NT2/D1 (cell line): Measurements from ENCODE around the gene RIMBP2.
A peak's percentile ranks its signal among the peaks of the same experiment; 100 is the strongest.

Experiments used
- DNase-seq: peaks from one replicate; pipeline ENCODE4 v3.0.0-alpha.2; 2011; ENCODE audit warnings: low read depth, low spot score
- H3K27me3 ChIP-seq: 2 replicates; pipeline ENCODE4 v1.6.0; 2011; ENCODE audit warnings: mild to moderate bottlenecking; ENCODE audit not compliant: insufficient read length, insufficient read depth
- H3K36me3 ChIP-seq: 2 replicates; pipeline ENCODE4 v1.6.1; 2011; ENCODE audit warnings: mild to moderate bottlenecking, low read length, mixed read lengths; ENCODE audit not compliant: insufficient read depth, insufficient read length
- H3K4me1 ChIP-seq: 2 replicates; pipeline ENCODE4 v1.5.1; 2011; ENCODE audit not compliant: insufficient read depth, insufficient read length
- H3K4me3 ChIP-seq: 2 replicates; pipeline ENCODE4 v1.5.1; 2011; ENCODE audit warnings: low read depth; ENCODE audit not compliant: insufficient read length
- H3K9ac ChIP-seq: 2 replicates; pipeline ENCODE4 v1.6.0; 2011; ENCODE audit warnings: low read depth; ENCODE audit not compliant: insufficient read length
- H3K9me3 ChIP-seq: 2 replicates; pipeline ENCODE4 v1.5.1; 2011; ENCODE audit warnings: mild to moderate bottlenecking, low read length; ENCODE audit not compliant: insufficient read depth
- SUZ12 ChIP-seq: IDR thresholded peaks from 2 replicates; pipeline ENCODE4 v1.6.1; 2011; ENCODE audit not compliant: insufficient read length, insufficient read depth; ENCODE audit errors: extremely low read depth
- YY1 ChIP-seq: IDR thresholded peaks from 2 replicates; pipeline ENCODE4 v1.6.1; 2011; ENCODE audit not compliant: insufficient read length, insufficient read depth
- ZNF274 ChIP-seq: IDR thresholded peaks from 2 replicates; pipeline ENCODE4 v1.6.1; 2011; ENCODE audit warnings: mild to moderate bottlenecking, low read depth, low read length

The RIMBP2 gene

GRCh38 chr12:130520784-130521183 lies 195.3 kb downstream of the RIMBP2 start:
- DNase-seq, result no peak
- Histone ChIP-seq H3K36me3 (no peaks in the 10 kb centered on the region), H3K9ac (no peak overlapping the region), H3K9me3 (peaks cover 8% of the 10 kb centered on the region; the same call in 1 of the 2 replicates), H3K4me3 (no peak overlapping the region), H3K27me3 (no peaks in the 10 kb centered on the region), H3K4me1 (peaks cover 10% of the 10 kb centered on the region)
- TF ChIP-seq SUZ12 (no peak), YY1 (no peak), ZNF274 (no peak)

- DNase-seq, result no peak
- H3K36me3 ChIP-seq, result no peaks in the 10 kb centered on the region
- H3K27me3 ChIP-seq, result no peaks in the 10 kb centered on the region
- H3K9me3 ChIP-seq, result peaks cover 10% of the 10 kb centered on the region; the same call in 1 of the 2 replicates
- no peak for TF ChIP-seq YY1
- no peak for TF ChIP-seq ZNF274
- TF ChIP-seq SUZ12, result no peak
- H3K4me3 ChIP-seq, result no peak overlapping the region
- peaks cover 6% of the 10 kb centered on the region for H3K4me1 ChIP-seq
- H3K9ac ChIP-seq, result no peak overlapping the region
Measured at GRCh38 chr12:130517588-130517987, 198.5 kb downstream of the RIMBP2 start.

- Histone ChIP-seq H3K4me1 (peaks cover 4% of the 10 kb centered on the region), H3K4me3 (no peak overlapping the region), H3K9me3 (peaks cover 10% of the 10 kb centered on the region; the same call in 1 of the 2 replicates), H3K9ac (peak overlapping the region; percentile 39), H3K27me3 (no peaks in the 10 kb centered on the region), H3K36me3 (no peaks in the 10 kb centered on the region)
- peak; percentile 68 for DNase-seq
- TF ChIP-seq SUZ12 (no peak), YY1 (no peak)
Measured at GRCh38 chr12:130514149-130514551, 201.9 kb downstream of the RIMBP2 start.

- no peak for TF ChIP-seq SUZ12
- TF ChIP-seq ZNF274, result no peak
- no peak for TF ChIP-seq YY1
- Histone ChIP-seq H3K9me3 (peaks cover 10% of the 10 kb centered on the region; the same call in 1 of the 2 replicates), H3K27me3 (no peaks in the 10 kb centered on the region), H3K4me3 (no peak overlapping the region), H3K36me3 (no peaks in the 10 kb centered on the region), H3K4me1 (peaks cover 4% of the 10 kb centered on the region), H3K9ac (peak overlapping the region; percentile 39)
- DNase-seq, result no peak
Measured at GRCh38 chr12:130513556-130513955, 202.5 kb downstream of the RIMBP2 start.

GRCh38 chr12:130511285-130511684 lies 204.8 kb downstream of the RIMBP2 start:
- Histone ChIP-seq H3K36me3 (no peaks in the 10 kb centered on the region), H3K4me1 (peaks cover 4% of the 10 kb centered on the region), H3K27me3 (no peaks in the 10 kb centered on the region), H3K4me3 (no peak overlapping the region), H3K9ac (no peak overlapping the region), H3K9me3 (peaks cover 13% of the 10 kb centered on the region; the same call in 1 of the 2 replicates)
- DNase-seq, result no peak
- TF ChIP-seq SUZ12 (no peak), ZNF274 (no peak), YY1 (no peak)

GRCh38 chr12:130509454-130509853 lies 206.6 kb downstream of the RIMBP2 start:
- DNase-seq, result no peak
- no peak overlapping the region for H3K4me3 ChIP-seq
- H3K36me3 ChIP-seq, result no peaks in the 10 kb centered on the region
- no peaks in the 10 kb centered on the region for H3K27me3 ChIP-seq
- peaks cover 4% of the 10 kb centered on the region for H3K4me1 ChIP-seq
- no peak overlapping the region for H3K9ac ChIP-seq
- H3K9me3 ChIP-seq, result peaks cover 6% of the 10 kb centered on the region; the same call in 1 of the 2 replicates
- TF ChIP-seq ZNF274 (no peak), YY1 (no peak), SUZ12 (no peak)

GRCh38 chr12:130508847-130509246 lies 207.3 kb downstream of the RIMBP2 start:
- TF ChIP-seq ZNF274 (no peak), SUZ12 (no peak), YY1 (no peak)
- Histone ChIP-seq H3K27me3 (no peaks in the 10 kb centered on the region), H3K9ac (no peak overlapping the region), H3K36me3 (no peaks in the 10 kb centered on the region), H3K9me3 (peaks cover 6% of the 10 kb centered on the region; the same call in 1 of the 2 replicates), H3K4me3 (no peak overlapping the region), H3K4me1 (peaks cover 2% of the 10 kb centered on the region)
- DNase-seq, result no peak
